GM23338 (cell line): ENCODE data around the gene C2orf49.

ENCODE experiments used
- CTCF ChIP-seq, 2 experiments: fragments of 200-600 bp in 1 of 2; sonication (generic) in 1 of 2; conservative IDR thresholded peaks; 2 replicates each; pipeline versions ENCODE4 v1.5.1 to v1.6.1; 2016 to 2017; ENCODE audit warnings: antibody characterized with exemption in 2 of 2, low read depth in 2 of 2, mild to moderate bottlenecking in 2 of 2, moderate library complexity in 1 of 2
- EZH2 ChIP-seq: fragments of 200-600 bp; sonication (generic); IDR thresholded peaks from one replicate; pipeline ENCODE4 v1.8.0; 2017; ENCODE audit warnings: antibody characterized with exemption, mild to moderate bottlenecking, low read depth; ENCODE audit not compliant: unreplicated experiment
- EZH2phosphoT487 ChIP-seq: fragments of 200-600 bp; sonication (generic); IDR thresholded peaks from one replicate; pipeline ENCODE4 v1.8.1; 2018; ENCODE audit warnings: antibody characterized with exemption; ENCODE audit not compliant: unreplicated experiment
- POLR2AphosphoS5 ChIP-seq: IDR thresholded peaks from 2 replicates; pipeline ENCODE4 v1.6.1; 2016; ENCODE audit warnings: antibody characterized with exemption, low read depth
- REST ChIP-seq: IDR thresholded peaks from one replicate; pipeline ENCODE4 v1.6.1; 2018; ENCODE audit warnings: antibody characterized with exemption; ENCODE audit not compliant: unreplicated experiment
- STAT1 ChIP-seq: IDR thresholded peaks from one replicate; pipeline ENCODE4 v1.6.1; 2016; ENCODE audit warnings: antibody characterized with exemption; ENCODE audit not compliant: unreplicated experiment

- TF ChIP-seq CTCF (conservative IDR thresholded peaks at IDR 0.05; ENCODE audit: low read depth in 2 of 2), result no peak
- TF ChIP-seq STAT1, result no peak
- TF ChIP-seq EZH2phosphoT487, result no peak
- no peak for TF ChIP-seq POLR2AphosphoS5
- no peak for TF ChIP-seq REST
- no peak for TF ChIP-seq EZH2
These were observed 27.9 kb downstream of the C2orf49 start for GRCh38 chr2:105365206-105365605.
